ENCODE measurements around the gene SGMS1. TPM values are rescaled to one million over a fixed set of nuclear protein-coding genes. Genes with fewer than 3 reads are reported as not detected.
A peak's percentile ranks its signal among the peaks of the same experiment; 100 is the strongest.

Gene SGMS1
- total RNA-seq, 1 donor: 68.0 TPM

GRCh38 chr10:50397312-50398140 is 226.2 kb downstream of the SGMS1 start:
- Histone ChIP-seq H3K79me2 (ENCODE audit: insufficient read depth, low read length) (peaks cover 69% of the 10 kb centered on the region), H3K4me2 (ENCODE audit: insufficient read depth, low read length) (peak overlapping the region; percentile 9)

GRCh38 chr10:50396491-50397311 is 227.1 kb downstream of the SGMS1 start:
- H3K27ac ChIP-seq (ENCODE audit: low read depth, low read length): no peak overlapping the region
- H3K79me2 ChIP-seq (ENCODE audit: insufficient read depth, low read length): peaks cover 69% of the 10 kb centered on the region
- peak overlapping the region; percentile 9 for H3K4me2 ChIP-seq (ENCODE audit: insufficient read depth, low read length)
- no peak overlapping the region for H2AFZ ChIP-seq (ENCODE audit: low read length)
- peaks cover 5% of the 10 kb centered on the region for H4K20me1 ChIP-seq (ENCODE audit: insufficient read depth, low read length)
- H3K4me3 ChIP-seq (ENCODE audit: insufficient read depth, low read length): no peak overlapping the region
- TF ChIP-seq CTCF (IDR thresholded peaks at IDR 0.05; ENCODE audit: extremely low read depth, low read depth, low read length): no peak
- peaks cover 47% of the 10 kb centered on the region for H3K4me1 ChIP-seq (ENCODE audit: insufficient read depth, low read length)
- H3K36me3 ChIP-seq (ENCODE audit: insufficient read depth, low read length): no peaks in the 10 kb centered on the region
- no peaks in the 10 kb centered on the region for H3K9me3 ChIP-seq (ENCODE audit: low read depth, low read length)
- no peaks in the 10 kb centered on the region for H3K27me3 ChIP-seq (ENCODE audit: insufficient read depth, low read length)
- DNase-seq (ENCODE audit: insufficient read length, low spot score, missing footprints): no peak

More at GRCh38 chr10:50397312-50398140, 226.2 kb downstream of the SGMS1 start:
- Histone ChIP-seq H3K4me1 (ENCODE audit: insufficient read depth, low read length) (peaks cover 47% of the 10 kb centered on the region), H3K36me3 (ENCODE audit: insufficient read depth, low read length) (no peaks in the 10 kb centered on the region), H3K27me3 (ENCODE audit: insufficient read depth, low read length) (no peaks in the 10 kb centered on the region), H2AFZ (ENCODE audit: low read length) (no peak overlapping the region), H3K4me3 (ENCODE audit: insufficient read depth, low read length) (no peak overlapping the region), H3K9me3 (ENCODE audit: low read depth, low read length) (no peaks in the 10 kb centered on the region), H3K27ac (ENCODE audit: low read depth, low read length) (no peak overlapping the region), H4K20me1 (ENCODE audit: insufficient read depth, low read length) (peaks cover 5% of the 10 kb centered on the region)
- no peak for TF ChIP-seq CTCF (IDR thresholded peaks at IDR 0.05; ENCODE audit: extremely low read depth, low read depth, low read length)
- no peak for DNase-seq (ENCODE audit: insufficient read length, low spot score, missing footprints)

DNA sequence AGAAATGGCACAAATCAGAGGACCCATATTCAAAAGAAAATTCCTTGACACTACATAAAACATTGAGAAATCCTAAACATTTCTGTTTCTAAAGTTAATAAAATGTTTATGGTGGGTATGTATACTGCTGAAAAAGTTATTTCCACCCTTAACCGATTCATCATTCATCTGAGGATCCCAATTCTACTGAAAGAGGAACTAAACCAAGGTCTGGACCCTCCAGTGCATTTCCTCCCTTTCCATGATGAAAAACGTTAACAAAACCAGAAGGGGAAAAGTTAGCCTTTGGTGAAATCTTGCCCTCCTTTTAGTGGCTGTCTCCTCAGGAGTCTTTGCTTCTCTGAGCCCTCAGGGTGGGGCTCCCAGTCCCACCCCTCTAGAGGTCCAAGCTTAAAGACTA is 227.9 kb downstream of the SGMS1 start:
- Histone ChIP-seq H2AFZ (ENCODE audit: low read length) (no peak overlapping the region), H3K27me3 (ENCODE audit: insufficient read depth, low read length) (no peaks in the 10 kb centered on the region), H3K4me1 (ENCODE audit: insufficient read depth, low read length) (peaks cover 47% of the 10 kb centered on the region), H3K4me3 (ENCODE audit: insufficient read depth, low read length) (no peak overlapping the region), H4K20me1 (ENCODE audit: insufficient read depth, low read length) (peaks cover 5% of the 10 kb centered on the region), H3K36me3 (ENCODE audit: insufficient read depth, low read length) (no peaks in the 10 kb centered on the region), H3K79me2 (ENCODE audit: insufficient read depth, low read length) (peaks cover 68% of the 10 kb centered on the region), H3K27ac (ENCODE audit: low read depth, low read length) (no peak overlapping the region), H3K9me3 (ENCODE audit: low read depth, low read length) (no peaks in the 10 kb centered on the region), H3K4me2 (ENCODE audit: insufficient read depth, low read length) (no peak overlapping the region)
- TF ChIP-seq CTCF (IDR thresholded peaks at IDR 0.05; ENCODE audit: extremely low read depth, low read depth, low read length): no peak
- DNase-seq (ENCODE audit: insufficient read length, low spot score, missing footprints): no peak

DNA sequence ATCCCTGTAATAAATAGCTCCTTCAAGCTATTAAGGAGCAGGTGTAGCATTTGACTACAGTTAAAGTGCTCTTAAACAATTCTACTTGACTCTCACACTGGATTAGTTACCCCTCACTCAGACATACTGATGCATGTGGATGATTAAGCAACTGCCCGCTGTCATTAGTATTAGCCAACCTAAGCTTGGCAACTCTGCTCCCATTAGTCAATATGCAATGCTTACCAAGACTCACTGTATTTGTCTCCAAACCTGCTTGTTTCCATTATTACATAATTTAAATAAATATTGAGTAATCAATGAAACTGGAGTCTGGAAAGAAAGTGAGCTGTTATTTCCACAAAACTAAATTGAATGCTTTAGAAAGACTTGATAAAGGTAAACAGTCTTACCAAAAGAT is 228.5 kb downstream of the SGMS1 start:
- DNase-seq (ENCODE audit: insufficient read length, low spot score, missing footprints): no peak
- Histone ChIP-seq H3K27ac (ENCODE audit: low read depth, low read length) (peak overlapping the region; percentile 25), H3K4me1 (ENCODE audit: insufficient read depth, low read length) (peaks cover 47% of the 10 kb centered on the region), H3K79me2 (ENCODE audit: insufficient read depth, low read length) (peaks cover 70% of the 10 kb centered on the region), H4K20me1 (ENCODE audit: insufficient read depth, low read length) (peaks cover 5% of the 10 kb centered on the region), H3K4me3 (ENCODE audit: insufficient read depth, low read length) (no peak overlapping the region), H3K9me3 (ENCODE audit: low read depth, low read length) (no peaks in the 10 kb centered on the region), H3K27me3 (ENCODE audit: insufficient read depth, low read length) (no peaks in the 10 kb centered on the region), H3K36me3 (ENCODE audit: insufficient read depth, low read length) (no peaks in the 10 kb centered on the region), H3K4me2 (ENCODE audit: insufficient read depth, low read length) (no peak overlapping the region), H2AFZ (ENCODE audit: low read length) (no peak overlapping the region)
- TF ChIP-seq CTCF (IDR thresholded peaks at IDR 0.05; ENCODE audit: extremely low read depth, low read depth, low read length): no peak
